Esophagus muscularis mucosa (tissue), 4 donors: Measurements from ENCODE around the gene DECR2.

ENCODE experiments used
- EP300 ChIP-seq: sonication (generic); formaldehyde crosslinking; IDR thresholded peaks from one replicate; pipeline ENCODE4 v1.6.1; 2017; ENCODE audit warnings: antibody characterized with exemption
- POLR2A ChIP-seq: fragments of 450-650 bp; IDR thresholded peaks from one replicate; pipeline ENCODE4 v1.6.1; 2017; ENCODE audit warnings: antibody characterized with exemption, moderate library complexity, mild to moderate bottlenecking, low read depth
- POLR2AphosphoS5 ChIP-seq, 2 donors: sonication (generic); formaldehyde crosslinking; IDR thresholded peaks; one replicate each; pipeline ENCODE4 v1.6.1; 2017; ENCODE audit warnings: antibody characterized with exemption in 2 of 2
- TF ChIP-seq, protein P1 (sequence below), 3 experiments: fragments of 200-600 bp in 2 of 3; fragments of 450-650 bp in 1 of 3; sonication (generic) in 2 of 3; IDR thresholded peaks; one replicate each; pipeline ENCODE4 v1.5.1; 2017 to 2019; ENCODE audit warnings: antibody characterized with exemption in 3 of 3, mild to moderate bottlenecking in 2 of 3, moderate library complexity in 1 of 3

GRCh38 chr16:459761-460160, 58.1 kb downstream of the DECR2 start:
- TF ChIP-seq, protein P1, sequence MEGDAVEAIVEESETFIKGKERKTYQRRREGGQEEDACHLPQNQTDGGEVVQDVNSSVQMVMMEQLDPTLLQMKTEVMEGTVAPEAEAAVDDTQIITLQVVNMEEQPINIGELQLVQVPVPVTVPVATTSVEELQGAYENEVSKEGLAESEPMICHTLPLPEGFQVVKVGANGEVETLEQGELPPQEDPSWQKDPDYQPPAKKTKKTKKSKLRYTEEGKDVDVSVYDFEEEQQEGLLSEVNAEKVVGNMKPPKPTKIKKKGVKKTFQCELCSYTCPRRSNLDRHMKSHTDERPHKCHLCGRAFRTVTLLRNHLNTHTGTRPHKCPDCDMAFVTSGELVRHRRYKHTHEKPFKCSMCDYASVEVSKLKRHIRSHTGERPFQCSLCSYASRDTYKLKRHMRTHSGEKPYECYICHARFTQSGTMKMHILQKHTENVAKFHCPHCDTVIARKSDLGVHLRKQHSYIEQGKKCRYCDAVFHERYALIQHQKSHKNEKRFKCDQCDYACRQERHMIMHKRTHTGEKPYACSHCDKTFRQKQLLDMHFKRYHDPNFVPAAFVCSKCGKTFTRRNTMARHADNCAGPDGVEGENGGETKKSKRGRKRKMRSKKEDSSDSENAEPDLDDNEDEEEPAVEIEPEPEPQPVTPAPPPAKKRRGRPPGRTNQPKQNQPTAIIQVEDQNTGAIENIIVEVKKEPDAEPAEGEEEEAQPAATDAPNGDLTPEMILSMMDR (IDR thresholded peaks at IDR 0.05): no peak
- TF ChIP-seq POLR2A (no peak), POLR2AphosphoS5 (IDR thresholded peaks at IDR 0.05) (no peak), EP300 (no peak)
